ENCODE results near the gene CRIM1. TPM values are rescaled to one million over a fixed set of nuclear protein-coding genes. Genes with fewer than 3 reads are reported as not detected.

Gene CRIM1
- total and polyA plus RNA-seq, 3 experiments from 2014 or later, result 2.5 to 11.1 (median 10.7) TPM

GRCh38 chr2:36492216-36492945 is 136.8 kb downstream of the CRIM1 start:
- Mint-ChIP-seq H3K36me3 (peaks cover 0 to 2% (median 0%) of the 10 kb centered on the region in 3 donors), H3K9me3 (no peaks in the 10 kb centered on the region), H3K27me3 (no peaks in the 10 kb centered on the region), H3K27ac (peak overlapping the region in 1 of 8 donors; percentile 35), H3K4me1 (no peaks in the 10 kb centered on the region), H3K4me3 (no peak overlapping the region)
- ChIA-PET CTCF (no interaction called here), POLR2A (no interaction called here)
- Histone ChIP-seq H3K27ac (ENCODE audit: low read depth, low read length) (no peak overlapping the region), H3K4me1 (ENCODE audit: insufficient read depth, low read length) (no peaks in the 10 kb centered on the region), H3K9me3 (ENCODE audit: low read length) (no peaks in the 10 kb centered on the region), H3K36me3 (ENCODE audit: insufficient read depth, low read length) (no peaks in the 10 kb centered on the region), H3K27me3 (ENCODE audit: insufficient read depth, low read length, poor library complexity, severe bottlenecking) (no peaks in the 10 kb centered on the region), H3K4me3 (ENCODE audit: low read length) (no peak overlapping the region)
- no peak for DNase-seq

DNA sequence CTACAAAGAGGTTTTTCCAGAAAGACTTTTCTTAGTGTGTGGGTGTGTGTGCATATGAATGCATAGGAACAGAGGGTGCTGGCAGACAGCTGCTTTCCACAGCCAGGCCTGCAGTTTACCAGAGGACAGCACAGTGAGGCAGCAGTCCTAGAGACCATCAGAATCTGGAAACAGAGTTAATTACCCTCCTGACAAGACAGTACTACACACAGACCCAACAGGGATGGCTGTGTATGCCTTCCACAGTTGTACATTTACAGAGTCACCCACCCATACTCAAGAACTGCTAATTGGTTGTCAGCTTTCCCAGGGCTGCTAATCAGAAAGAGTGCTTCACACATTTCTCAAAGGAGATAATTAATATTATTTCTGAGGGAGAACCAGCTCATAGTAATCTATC is 137.7 kb downstream of the CRIM1 start:
- no peaks in the 10 kb centered on the region for H3K9me3 Mint-ChIP-seq
- no peak overlapping the region for H3K27ac ChIP-seq (ENCODE audit: low read depth, low read length)
- no peak overlapping the region for H3K4me3 Mint-ChIP-seq
- DNase-seq, result no peak
- H3K9me3 ChIP-seq (ENCODE audit: low read length), result no peaks in the 10 kb centered on the region
- ChIA-PET POLR2A (no interaction called here), CTCF (no interaction called here)
- H3K36me3 ChIP-seq (ENCODE audit: insufficient read depth, low read length), result no peaks in the 10 kb centered on the region
- no peaks in the 10 kb centered on the region for H3K27me3 Mint-ChIP-seq
- H3K4me3 ChIP-seq (ENCODE audit: low read length), result no peak overlapping the region
- H3K27ac Mint-ChIP-seq, result no peak overlapping the region
- H3K4me1 ChIP-seq (ENCODE audit: insufficient read depth, low read length), result no peaks in the 10 kb centered on the region
- H3K36me3 Mint-ChIP-seq, result peaks cover 0 to 2% (median 0%) of the 10 kb centered on the region in 3 donors
- no peaks in the 10 kb centered on the region for H3K4me1 Mint-ChIP-seq
- H3K27me3 ChIP-seq (ENCODE audit: insufficient read depth, low read length, poor library complexity, severe bottlenecking), result no peaks in the 10 kb centered on the region

- ChIA-PET CTCF (no interaction called here), POLR2A (no interaction called here)
- H3K27ac ChIP-seq (ENCODE audit: low read depth, low read length), result no peak overlapping the region
- no peak overlapping the region for H3K4me3 Mint-ChIP-seq
- no peaks in the 10 kb centered on the region for H3K9me3 ChIP-seq (ENCODE audit: low read length)
- peaks cover 4 to 15% (median 5%) of the 10 kb centered on the region in 3 donors for H3K36me3 Mint-ChIP-seq
- H3K27me3 Mint-ChIP-seq, result no peaks in the 10 kb centered on the region
- H3K9me3 Mint-ChIP-seq, result no peaks in the 10 kb centered on the region
- H3K36me3 ChIP-seq (ENCODE audit: insufficient read depth, low read length), result no peaks in the 10 kb centered on the region
- peak overlapping the region in 1 of 8 donors; percentile 66 for H3K27ac Mint-ChIP-seq
- no peaks in the 10 kb centered on the region for H3K4me1 ChIP-seq (ENCODE audit: insufficient read depth, low read length)
- no peaks in the 10 kb centered on the region for H3K27me3 ChIP-seq (ENCODE audit: insufficient read depth, low read length, poor library complexity, severe bottlenecking)
- H3K4me1 Mint-ChIP-seq, result no peaks in the 10 kb centered on the region
- no peak for DNase-seq
- H3K4me3 ChIP-seq (ENCODE audit: low read length), result no peak overlapping the region
Observed at GRCh38 chr2:36497570-36498163, 142.1 kb downstream of the CRIM1 start.

GRCh38 chr2:36499128-36499820 is 143.7 kb downstream of the CRIM1 start:
- no peaks in the 10 kb centered on the region for H3K4me1 Mint-ChIP-seq
- H3K27me3 Mint-ChIP-seq, result no peaks in the 10 kb centered on the region
- H3K27ac ChIP-seq (ENCODE audit: low read depth, low read length), result no peak overlapping the region
- H3K4me1 ChIP-seq (ENCODE audit: insufficient read depth, low read length), result no peaks in the 10 kb centered on the region
- H3K36me3 Mint-ChIP-seq, result peaks cover 4 to 19% (median 5%) of the 10 kb centered on the region in 3 donors
- no peaks in the 10 kb centered on the region for H3K9me3 ChIP-seq (ENCODE audit: low read length)
- no peaks in the 10 kb centered on the region for H3K9me3 Mint-ChIP-seq
- H3K4me3 ChIP-seq (ENCODE audit: low read length), result no peak overlapping the region
- no peaks in the 10 kb centered on the region for H3K36me3 ChIP-seq (ENCODE audit: insufficient read depth, low read length)
- H3K27ac Mint-ChIP-seq, result no peak overlapping the region
- H3K4me3 Mint-ChIP-seq, result no peak overlapping the region
- H3K27me3 ChIP-seq (ENCODE audit: insufficient read depth, low read length, poor library complexity, severe bottlenecking), result no peaks in the 10 kb centered on the region
- no peak for DNase-seq
- ChIA-PET CTCF (no interaction called here), POLR2A (no interaction called here)

- DNase-seq, result no peak
- Mint-ChIP-seq H3K4me3 (no peak overlapping the region), H3K9me3 (no peaks in the 10 kb centered on the region), H3K27ac (no peak overlapping the region), H3K36me3 (peaks cover 4 to 20% (median 5%) of the 10 kb centered on the region in 3 donors), H3K27me3 (no peaks in the 10 kb centered on the region), H3K4me1 (no peaks in the 10 kb centered on the region)
- CTCF ChIA-PET, result no interaction called here
- Histone ChIP-seq H3K4me3 (ENCODE audit: low read length) (no peak overlapping the region), H3K27me3 (ENCODE audit: insufficient read depth, low read length, poor library complexity, severe bottlenecking) (no peaks in the 10 kb centered on the region), H3K27ac (ENCODE audit: low read depth, low read length) (no peak overlapping the region), H3K9me3 (ENCODE audit: low read length) (no peaks in the 10 kb centered on the region), H3K36me3 (ENCODE audit: insufficient read depth, low read length) (no peaks in the 10 kb centered on the region), H3K4me1 (ENCODE audit: insufficient read depth, low read length) (no peaks in the 10 kb centered on the region)
- POLR2A ChIA-PET, result no interaction called here
Observed at GRCh38 chr2:36500072-36500471, 144.5 kb downstream of the CRIM1 start.

- ChIA-PET POLR2A (no interaction called here), CTCF (no interaction called here)
- no peaks in the 10 kb centered on the region for H3K9me3 ChIP-seq (ENCODE audit: low read length)
- no peaks in the 10 kb centered on the region for H3K36me3 ChIP-seq (ENCODE audit: insufficient read depth, low read length)
- Mint-ChIP-seq H3K9me3 (no peaks in the 10 kb centered on the region), H3K4me1 (no peaks in the 10 kb centered on the region), H3K36me3 (peaks cover 5 to 20% (median 6%) of the 10 kb centered on the region in 3 donors), H3K27me3 (no peaks in the 10 kb centered on the region), H3K4me3 (no peak overlapping the region), H3K27ac (no peak overlapping the region)
- DNase-seq, result no peak
- H3K4me3 ChIP-seq (ENCODE audit: low read length), result no peak overlapping the region
- H3K27me3 ChIP-seq (ENCODE audit: insufficient read depth, low read length, poor library complexity, severe bottlenecking), result no peaks in the 10 kb centered on the region
- H3K27ac ChIP-seq (ENCODE audit: low read depth, low read length), result no peak overlapping the region
- H3K4me1 ChIP-seq (ENCODE audit: insufficient read depth, low read length), result no peaks in the 10 kb centered on the region
Observed at GRCh38 chr2:36502081-36502480, 146.5 kb downstream of the CRIM1 start.

- H3K27me3 ChIP-seq (ENCODE audit: insufficient read depth, low read length, poor library complexity, severe bottlenecking), result no peaks in the 10 kb centered on the region
- H3K9me3 ChIP-seq (ENCODE audit: low read length), result no peaks in the 10 kb centered on the region
- CTCF ChIA-PET, result no interaction called here
- Mint-ChIP-seq H3K36me3 (peaks cover 0 to 12% (median 2%) of the 10 kb centered on the region in 3 donors), H3K4me3 (no peak overlapping the region), H3K27me3 (no peaks in the 10 kb centered on the region), H3K9me3 (no peaks in the 10 kb centered on the region), H3K4me1 (no peaks in the 10 kb centered on the region), H3K27ac (no peak overlapping the region)
- no peaks in the 10 kb centered on the region for H3K36me3 ChIP-seq (ENCODE audit: insufficient read depth, low read length)
- peak in 1 of 5 donors; percentile 7 for DNase-seq
- H3K27ac ChIP-seq (ENCODE audit: low read depth, low read length), result no peak overlapping the region
- H3K4me1 ChIP-seq (ENCODE audit: insufficient read depth, low read length), result no peaks in the 10 kb centered on the region
- no peak overlapping the region for H3K4me3 ChIP-seq (ENCODE audit: low read length)
- POLR2A ChIA-PET, result no interaction called here
Observed at GRCh38 chr2:36507408-36507812, 151.8 kb downstream of the CRIM1 start.

GRCh38 chr2:36509075-36509474 is 153.5 kb downstream of the CRIM1 start:
- Histone ChIP-seq H3K27me3 (ENCODE audit: insufficient read depth, low read length, poor library complexity, severe bottlenecking) (no peaks in the 10 kb centered on the region), H3K27ac (ENCODE audit: low read depth, low read length) (no peak overlapping the region), H3K4me3 (ENCODE audit: low read length) (no peak overlapping the region), H3K36me3 (ENCODE audit: insufficient read depth, low read length) (no peaks in the 10 kb centered on the region), H3K4me1 (ENCODE audit: insufficient read depth, low read length) (no peaks in the 10 kb centered on the region), H3K9me3 (ENCODE audit: low read length) (no peaks in the 10 kb centered on the region)
- Mint-ChIP-seq H3K4me1 (no peaks in the 10 kb centered on the region), H3K27ac (peak overlapping the region in 1 of 8 donors; percentile 39), H3K27me3 (no peaks in the 10 kb centered on the region), H3K4me3 (no peak overlapping the region), H3K36me3 (peaks cover 7 to 23% (median 7%) of the 10 kb centered on the region in 3 donors), H3K9me3 (no peaks in the 10 kb centered on the region)
- POLR2A ChIA-PET, result no interaction called here
- DNase-seq, result no peak
- CTCF ChIA-PET, result no interaction called here
